OCI-LY7 (cell line): ENCODE measurements around the gene GP1BA. TPM values are rescaled to one million over a fixed set of nuclear protein-coding genes. Genes with fewer than 3 reads are reported as not detected.

ENCODE experiments used
- BruUV-seq: library from RNA; stranded (reverse); fragments of 400-500 nt; replicated peaks from 2 replicates; lab custom pipeline; 2021; lab: Mats Ljungman, UMichigan
- CTCF ChIA-PET: fragments of 300-600 bp; sonication (Branson Sonifier 250); formaldehyde crosslinking; loops from one replicate; lab custom pipeline; 2022; ENCODE audit warnings: antibody characterized with exemption; ENCODE audit not compliant: unreplicated experiment; lab: Charles Lee
- POLR2A ChIA-PET: fragments of 300-600 bp; sonication (Branson Sonifier 250); formaldehyde crosslinking; loops from one replicate; lab custom pipeline; 2022; ENCODE audit warnings: antibody characterized with exemption; lab: Charles Lee
- DNase-seq: peaks from one replicate; pipeline ENCODE4 v3.0.0-alpha.2; 2015; ENCODE audit warnings: low spot score
- H2AFZ ChIP-seq: fragments of 200-600 bp; sonication (generic), shearing (Covaris generic); 2 replicates; pipeline ENCODE4 v1.6.1; 2014; ENCODE audit warnings: mild to moderate bottlenecking, antibody characterized with exemption, low read length, moderate library complexity
- H3K27ac ChIP-seq: fragments of 200-600 bp; sonication (generic); 2 replicates; pipeline ENCODE4 v1.5.1; 2014; ENCODE audit warnings: mixed run types, low read depth, mild to moderate bottlenecking, moderate library complexity, low read length, inconsistent platforms; ENCODE audit not compliant: poor library complexity, severe bottlenecking
- H3K36me3 ChIP-seq: fragments of 200-600 bp; sonication (generic); 2 replicates; pipeline ENCODE4 v1.6.1; 2014; ENCODE audit warnings: mild to moderate bottlenecking, antibody characterized with exemption, low read length, moderate library complexity, mixed read lengths; ENCODE audit not compliant: insufficient read depth
- H3K4me1 ChIP-seq: fragments of 200-600 bp; sonication (generic); 2 replicates; pipeline ENCODE4 v1.5.1; 2014; ENCODE audit warnings: mild to moderate bottlenecking, low read length; ENCODE audit not compliant: insufficient read depth, poor library complexity, severe bottlenecking
- H3K4me2 ChIP-seq: fragments of 200-600 bp; sonication (generic); 2 replicates; pipeline ENCODE4 v1.6.1; 2014; ENCODE audit warnings: mild to moderate bottlenecking, low read length
- H3K4me3 ChIP-seq: fragments of 200-600 bp; sonication (generic); 2 replicates; pipeline ENCODE4 v1.5.1; 2014; ENCODE audit warnings: mild to moderate bottlenecking, low read depth, low read length; ENCODE audit not compliant: poor library complexity, severe bottlenecking
- H3K79me2 ChIP-seq: fragments of 200-600 bp; sonication (generic); 2 replicates; pipeline ENCODE4 v1.6.1; 2016; ENCODE audit warnings: low read depth, mild to moderate bottlenecking, low read length, moderate library complexity, mixed read lengths; ENCODE audit not compliant: insufficient read depth
- H3K9me2 ChIP-seq: fragments of 200-600 bp; sonication (generic); 2 replicates; pipeline ENCODE4 v1.6.1; 2016; ENCODE audit warnings: mild to moderate bottlenecking, low read length, mixed read lengths; ENCODE audit not compliant: insufficient read depth
- H3K9me3 ChIP-seq: fragments of 200-600 bp; sonication (generic); 2 replicates; pipeline ENCODE4 v1.6.1; 2014; ENCODE audit warnings: mild to moderate bottlenecking, mixed run types, low read length, mixed read lengths
- H4K20me1 ChIP-seq: fragments of 200-600 bp; sonication (generic); 2 replicates; pipeline ENCODE4 v1.6.1; 2014; ENCODE audit warnings: mild to moderate bottlenecking, antibody characterized with exemption, low read length, moderate library complexity, mixed read lengths; ENCODE audit not compliant: insufficient read depth
- EZH2phosphoT487 ChIP-seq: fragments of 200-600 bp; sonication (generic); IDR thresholded peaks from 2 replicates; pipeline ENCODE4 v1.6.1; 2018; ENCODE audit warnings: low read depth, borderline replicate concordance, mild to moderate bottlenecking, mixed run types, antibody characterized with exemption, low read length, moderate library complexity, mixed read lengths
- intact Hi-C: fragments of 100-400 bp; cut with micrococcal nuclease; formaldehyde crosslinking; loops from one replicate; pipeline ENCODE4 v1.10.0; 2022; ENCODE audit not compliant: unreplicated experiment
- total RNA-seq, 2 experiments: library from RNA; depleted of rRNA in 1 of 2; stranded (reverse); fragments of >200 nt in 1 of 2; shearing (Covaris generic) in 1 of 2; gene quantifications; 2 replicates each; pipeline ENCODE4 v1.2.3, GENCODE V29; 2014 to 2022
- TF ChIP-seq, protein P1 (sequence below): fragments of 200-600 bp; sonication (generic); conservative IDR thresholded peaks from 2 replicates; pipeline ENCODE4 v1.5.1; 2014; ENCODE audit warnings: mild to moderate bottlenecking, antibody characterized with exemption, low read length, moderate library complexity, mixed read lengths

The GP1BA gene
- total RNA-seq, 2 experiments from 2014 or later, result not detected

DNA sequence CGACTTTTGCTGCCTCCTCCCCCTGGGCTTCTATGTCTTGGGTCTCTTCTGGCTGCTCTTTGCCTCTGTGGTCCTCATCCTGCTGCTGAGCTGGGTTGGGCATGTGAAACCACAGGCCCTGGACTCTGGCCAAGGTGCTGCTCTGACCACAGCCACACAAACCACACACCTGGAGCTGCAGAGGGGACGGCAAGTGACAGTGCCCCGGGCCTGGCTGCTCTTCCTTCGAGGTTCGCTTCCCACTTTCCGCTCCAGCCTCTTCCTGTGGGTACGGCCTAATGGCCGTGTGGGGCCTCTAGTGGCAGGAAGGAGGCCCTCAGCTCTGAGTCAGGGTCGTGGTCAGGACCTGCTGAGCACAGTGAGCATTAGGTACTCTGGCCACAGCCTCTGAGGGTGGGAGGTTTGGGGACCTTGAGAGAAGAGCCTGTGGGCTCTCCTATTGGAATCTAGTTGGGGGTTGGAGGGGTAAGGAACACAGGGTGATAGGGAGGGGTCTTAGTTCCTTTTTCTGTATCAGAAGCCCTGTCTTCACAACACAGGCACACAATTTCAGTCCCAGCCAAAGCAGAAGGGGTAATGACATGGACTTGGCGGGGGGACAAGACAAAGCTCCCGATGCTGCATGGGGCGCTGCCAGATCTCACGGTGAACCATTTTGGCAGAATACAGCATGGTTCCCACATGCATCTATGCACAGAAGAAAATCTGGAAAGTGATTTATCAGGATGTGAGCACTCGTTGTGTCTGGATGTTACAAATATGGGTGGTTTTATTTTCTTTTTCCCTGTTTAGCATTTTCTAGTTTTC lies 2.3 kb downstream of the GP1BA start:
- TSS peak; percentile 9 for BruUV-seq
- Histone ChIP-seq H3K4me3 (no peak overlapping the region), H3K27ac (no peak overlapping the region), H3K36me3 (peaks cover 35% of the 10 kb centered on the region), H4K20me1 (no peaks in the 10 kb centered on the region), H3K9me2 (no peaks in the 10 kb centered on the region), H2AFZ (no peak overlapping the region), H3K79me2 (peaks cover 12% of the 10 kb centered on the region), H3K9me3 (no peaks in the 10 kb centered on the region), H3K4me1 (peaks cover 14% of the 10 kb centered on the region), H3K4me2 (no peak overlapping the region)
- intact Hi-C loops, result no loop called here
- DNase-seq, result no peak
- ChIA-PET POLR2A (no interaction called here), CTCF (no interaction called here)
- TF ChIP-seq EZH2phosphoT487, result no peak
- TF ChIP-seq, protein P1, sequence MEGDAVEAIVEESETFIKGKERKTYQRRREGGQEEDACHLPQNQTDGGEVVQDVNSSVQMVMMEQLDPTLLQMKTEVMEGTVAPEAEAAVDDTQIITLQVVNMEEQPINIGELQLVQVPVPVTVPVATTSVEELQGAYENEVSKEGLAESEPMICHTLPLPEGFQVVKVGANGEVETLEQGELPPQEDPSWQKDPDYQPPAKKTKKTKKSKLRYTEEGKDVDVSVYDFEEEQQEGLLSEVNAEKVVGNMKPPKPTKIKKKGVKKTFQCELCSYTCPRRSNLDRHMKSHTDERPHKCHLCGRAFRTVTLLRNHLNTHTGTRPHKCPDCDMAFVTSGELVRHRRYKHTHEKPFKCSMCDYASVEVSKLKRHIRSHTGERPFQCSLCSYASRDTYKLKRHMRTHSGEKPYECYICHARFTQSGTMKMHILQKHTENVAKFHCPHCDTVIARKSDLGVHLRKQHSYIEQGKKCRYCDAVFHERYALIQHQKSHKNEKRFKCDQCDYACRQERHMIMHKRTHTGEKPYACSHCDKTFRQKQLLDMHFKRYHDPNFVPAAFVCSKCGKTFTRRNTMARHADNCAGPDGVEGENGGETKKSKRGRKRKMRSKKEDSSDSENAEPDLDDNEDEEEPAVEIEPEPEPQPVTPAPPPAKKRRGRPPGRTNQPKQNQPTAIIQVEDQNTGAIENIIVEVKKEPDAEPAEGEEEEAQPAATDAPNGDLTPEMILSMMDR, result peak; percentile 41

DNA sequence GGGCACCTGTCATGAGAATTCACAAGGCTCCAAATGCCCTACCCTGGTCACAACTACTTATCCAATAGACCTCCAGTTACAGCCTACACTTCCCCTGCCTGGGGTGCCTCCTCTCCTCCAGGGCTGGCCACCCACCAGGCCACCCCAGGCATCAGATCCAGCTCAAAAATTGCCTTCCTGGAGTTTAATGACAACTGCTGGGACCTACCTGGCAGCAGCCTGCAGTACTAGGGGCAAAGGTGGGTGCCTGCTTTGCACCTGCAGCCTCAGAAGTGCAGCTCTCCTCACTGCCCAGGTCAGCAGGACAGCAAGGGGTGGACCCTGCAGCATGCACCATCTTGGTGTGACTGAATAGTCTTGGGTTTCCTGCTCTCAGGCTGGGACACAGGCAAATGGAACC lies 3.6 kb downstream of the GP1BA start:
- H4K20me1 ChIP-seq, result no peaks in the 10 kb centered on the region
- no peaks in the 10 kb centered on the region for H3K9me3 ChIP-seq
- no TSS peak for BruUV-seq
- H3K4me1 ChIP-seq, result peaks cover 14% of the 10 kb centered on the region
- no peak overlapping the region for H3K4me2 ChIP-seq
- TF ChIP-seq EZH2phosphoT487, result no peak
- TF ChIP-seq, protein P1, result no peak
- H3K4me3 ChIP-seq, result no peak overlapping the region
- intact Hi-C loops, result no loop called here
- peaks cover 17% of the 10 kb centered on the region for H3K79me2 ChIP-seq
- POLR2A ChIA-PET, result no interaction called here
- CTCF ChIA-PET, result no interaction called here
- no peaks in the 10 kb centered on the region for H3K9me2 ChIP-seq
- DNase-seq, result no peak
- no peak overlapping the region for H3K27ac ChIP-seq
- no peak overlapping the region for H2AFZ ChIP-seq
- peaks cover 38% of the 10 kb centered on the region; the same call in 1 of the 2 replicates for H3K36me3 ChIP-seq

DNA sequence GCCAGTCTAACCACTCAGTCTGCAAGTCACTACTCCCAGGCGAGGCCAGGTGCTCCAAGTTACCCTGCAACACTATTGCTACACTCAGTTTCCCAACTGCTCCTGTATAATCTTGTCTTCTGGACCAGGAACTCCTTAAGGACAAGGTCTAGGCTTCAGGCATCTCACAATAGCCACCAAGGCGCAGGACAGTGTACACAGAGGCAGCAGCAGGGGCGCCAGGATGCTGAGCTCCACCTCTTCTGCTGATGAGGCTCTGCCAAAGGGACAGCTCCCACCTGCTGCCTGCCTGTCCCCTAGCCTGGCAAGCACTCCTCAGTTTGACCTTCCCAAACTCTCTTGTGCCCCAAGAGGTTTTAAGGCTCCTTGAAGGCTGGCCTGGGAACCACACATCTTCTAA lies 4.4 kb downstream of the GP1BA start:
- ChIA-PET CTCF (no interaction called here), POLR2A (no interaction called here)
- Histone ChIP-seq H3K79me2 (peaks cover 25% of the 10 kb centered on the region), H3K4me2 (no peak overlapping the region), H3K4me3 (no peak overlapping the region), H3K9me2 (no peaks in the 10 kb centered on the region), H2AFZ (no peak overlapping the region), H3K27ac (no peak overlapping the region), H3K4me1 (peaks cover 17% of the 10 kb centered on the region), H3K9me3 (no peaks in the 10 kb centered on the region), H4K20me1 (no peaks in the 10 kb centered on the region), H3K36me3 (peaks cover 42% of the 10 kb centered on the region; the same call in 1 of the 2 replicates)
- TF ChIP-seq, protein P1, result no peak
- no peak for TF ChIP-seq EZH2phosphoT487
- intact Hi-C loops, result no loop called here
- BruUV-seq, result no TSS peak
- no peak for DNase-seq
